Stimulated activated memory B cell treated with anti-CD40 and anti-IgM and Interleukin-4, amounts not matched to agents 10 μg/mL and 1 μg/mL and 100 μg/mL, for 72 hours (primary cell): Measurements from ENCODE around the gene SLC2A1.
A peak's percentile ranks its signal among the peaks of the same experiment; 100 is the strongest.

Experiments used
- ATAC-seq: fragments of 150-1000 bp; cut with Tn5 transposase; 2 replicates; pipeline ENCODE4 v1.10.0; 2021
- H3K27ac Mint-ChIP-seq: one replicate; pipeline ENCODE4 v1.8.0; 2022; ENCODE audit warnings: mild to moderate bottlenecking, mixed read lengths
- H3K27me3 Mint-ChIP-seq: one replicate; pipeline ENCODE4 v1.8.0; 2022; ENCODE audit warnings: mixed read lengths
- H3K36me3 Mint-ChIP-seq: one replicate; pipeline ENCODE4 v1.8.0; 2022; ENCODE audit warnings: mixed read lengths
- H3K4me1 Mint-ChIP-seq: one replicate; pipeline ENCODE4 v1.8.0; 2022; ENCODE audit warnings: mixed read lengths
- H3K4me3 Mint-ChIP-seq: one replicate; pipeline ENCODE4 v1.8.0; 2022; ENCODE audit warnings: mild to moderate bottlenecking, moderate library complexity, mixed read lengths
- H3K9me3 Mint-ChIP-seq: one replicate; pipeline ENCODE4 v1.8.0; 2022; ENCODE audit warnings: mixed read lengths

The SLC2A1 gene

DNA sequence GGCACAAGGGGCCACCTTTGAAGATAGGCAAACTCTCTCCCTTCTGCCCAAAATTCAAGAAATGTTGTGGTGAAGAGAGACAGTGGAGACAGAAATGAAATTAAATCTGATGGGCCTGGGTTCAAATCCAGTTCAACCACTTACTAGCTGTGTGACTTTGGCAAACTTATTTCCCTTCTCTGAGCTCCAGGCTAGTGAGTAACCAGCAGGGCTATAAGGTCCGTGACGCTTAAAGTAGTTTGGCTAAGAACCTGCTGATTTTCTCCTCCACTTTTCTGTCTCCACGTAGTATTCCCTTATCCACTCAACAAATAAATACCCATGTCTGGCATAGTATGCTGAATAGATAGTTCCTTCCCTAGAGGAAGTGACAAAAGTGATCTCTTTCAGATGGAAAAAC, 1.9 kb downstream of the SLC2A1 start:
- Mint-ChIP-seq H3K36me3 (peaks cover 31% of the 10 kb centered on the region), H3K4me3 (peak overlapping the region; percentile 96), H3K27me3 (no peaks in the 10 kb centered on the region), H3K4me1 (peaks cover 62% of the 10 kb centered on the region), H3K9me3 (no peaks in the 10 kb centered on the region), H3K27ac (peak overlapping the region; percentile 93)
- no peak for ATAC-seq

DNA sequence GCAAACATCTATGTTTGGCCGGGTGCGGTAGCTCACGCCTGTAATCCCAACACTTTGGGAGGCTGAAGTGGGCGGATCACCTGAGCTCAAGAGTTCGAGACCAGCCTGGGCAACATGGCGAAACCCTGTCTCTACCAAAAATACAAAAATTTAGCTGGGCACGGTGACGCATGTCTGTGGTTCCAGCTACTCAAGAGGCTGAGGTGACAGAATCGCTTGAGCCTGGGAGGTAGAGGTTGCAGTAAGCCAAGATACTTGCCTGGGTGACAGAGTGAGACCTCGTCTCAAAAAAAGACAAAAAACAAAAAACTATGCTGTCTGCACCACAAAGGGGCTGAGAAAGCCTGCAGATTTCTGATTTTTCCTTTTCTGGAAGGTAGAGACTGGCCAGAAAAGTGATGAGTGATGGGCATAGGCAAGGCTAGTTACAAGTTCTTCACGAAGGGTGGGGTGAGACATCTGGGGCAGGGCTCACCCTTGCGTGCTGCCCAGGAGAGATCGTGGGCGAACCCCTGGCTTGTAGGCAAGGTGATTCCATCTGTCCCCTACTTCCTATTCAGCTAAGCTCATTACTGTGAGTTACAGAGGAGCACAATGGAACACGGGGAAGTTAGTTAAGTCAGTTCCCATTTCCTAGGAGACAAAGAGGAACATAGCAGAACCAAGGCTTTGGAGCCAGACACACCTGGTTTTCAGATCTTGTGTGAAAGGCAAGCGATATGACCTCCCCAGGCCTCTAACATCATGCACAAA, 3.2 kb downstream of the SLC2A1 start:
- peaks cover 62% of the 10 kb centered on the region for H3K4me1 Mint-ChIP-seq
- H3K27me3 Mint-ChIP-seq: no peaks in the 10 kb centered on the region
- peaks cover 44% of the 10 kb centered on the region for H3K36me3 Mint-ChIP-seq
- peak overlapping the region; percentile 99 for H3K27ac Mint-ChIP-seq
- no peak for ATAC-seq
- H3K4me3 Mint-ChIP-seq: peak overlapping the region; percentile 96
- no peaks in the 10 kb centered on the region for H3K9me3 Mint-ChIP-seq

DNA sequence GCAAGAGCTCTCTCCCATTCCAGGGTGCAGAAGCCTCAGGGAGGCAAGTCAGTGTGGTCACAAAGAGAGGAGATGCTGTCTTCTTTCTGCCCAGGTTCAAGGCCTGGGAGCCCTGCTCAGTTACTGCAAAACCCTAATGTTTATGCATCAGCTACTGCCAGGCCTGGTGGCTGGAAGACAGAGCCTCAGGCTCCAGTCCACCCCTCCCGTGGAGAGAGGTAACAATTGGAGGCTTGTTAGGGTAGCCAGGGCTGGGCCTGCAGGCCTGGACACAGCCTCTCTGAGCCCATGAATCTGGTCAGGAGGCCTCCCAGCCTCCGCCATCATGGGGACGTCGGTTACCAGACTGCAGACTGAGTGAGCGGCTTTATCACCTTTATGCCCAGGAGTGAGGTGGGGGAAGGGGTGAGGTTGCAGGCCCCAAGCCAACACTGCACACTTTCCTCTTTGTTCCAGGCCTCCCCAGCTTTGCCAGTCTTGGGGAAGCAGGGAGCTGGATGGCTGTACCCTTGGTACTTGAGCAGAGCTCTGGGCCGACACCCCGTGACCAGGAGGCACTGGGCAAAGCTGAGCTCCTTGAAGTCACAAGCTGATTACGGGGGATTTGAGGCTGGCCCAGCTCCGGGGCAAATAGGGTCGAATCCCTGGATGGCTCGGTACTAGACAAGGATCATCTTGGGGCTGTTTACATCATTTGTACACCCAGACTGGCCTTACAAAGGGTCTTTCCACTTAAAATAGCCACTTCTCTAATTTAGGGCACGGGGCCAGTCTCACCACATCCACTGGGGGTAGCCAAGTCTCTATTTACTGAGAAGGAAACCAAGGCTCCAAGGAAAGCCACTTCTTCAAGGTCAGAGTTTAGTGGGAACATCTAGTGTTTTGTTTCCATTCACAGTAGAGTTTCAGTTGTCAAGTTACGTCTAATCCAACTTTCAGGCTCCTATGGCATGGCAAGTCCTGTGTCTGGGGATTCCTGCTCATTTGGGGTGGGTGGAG, 5.2 kb downstream of the SLC2A1 start:
- H3K27me3 Mint-ChIP-seq: no peaks in the 10 kb centered on the region
- no peak for ATAC-seq
- peak overlapping the region; percentile 99 for H3K27ac Mint-ChIP-seq
- H3K9me3 Mint-ChIP-seq: no peaks in the 10 kb centered on the region
- peaks cover 53% of the 10 kb centered on the region for H3K36me3 Mint-ChIP-seq
- peaks cover 77% of the 10 kb centered on the region for H3K4me1 Mint-ChIP-seq
- H3K4me3 Mint-ChIP-seq: peak overlapping the region; percentile 69

DNA sequence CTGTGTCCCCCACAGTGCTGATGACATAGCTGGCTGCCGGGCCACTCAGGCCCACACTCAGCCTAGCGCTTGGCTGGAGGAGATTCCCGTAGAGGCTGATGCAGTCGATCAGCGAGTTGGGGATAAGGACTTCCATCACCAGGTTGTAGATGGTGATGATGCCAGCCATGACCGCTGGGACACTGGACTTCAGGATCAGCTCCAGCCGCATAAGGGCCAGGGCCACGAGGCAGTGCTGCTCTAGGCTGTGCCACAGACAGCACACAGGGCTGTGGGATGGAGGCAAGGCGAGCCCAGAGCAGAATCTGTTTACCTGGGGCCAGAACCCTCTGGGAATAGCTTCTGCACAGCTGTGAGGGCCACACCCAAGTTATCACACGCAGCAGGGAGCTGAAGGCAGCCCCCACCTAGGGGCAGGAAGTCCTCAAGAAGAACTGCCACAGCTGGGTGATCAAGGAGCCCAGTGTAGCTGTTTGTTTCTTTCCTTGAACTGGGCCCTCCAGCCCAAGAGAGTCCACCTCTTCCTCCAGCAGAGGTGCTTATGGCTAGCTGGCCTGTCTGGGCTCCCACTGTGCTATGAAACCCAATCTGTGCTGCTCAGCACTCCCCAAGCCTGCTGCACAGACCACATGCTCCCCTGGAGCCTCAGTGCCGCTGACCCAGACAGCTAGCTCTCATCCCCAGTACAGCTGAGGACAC, 6.2 kb downstream of the SLC2A1 start:
- H3K9me3 Mint-ChIP-seq: no peaks in the 10 kb centered on the region
- H3K27ac Mint-ChIP-seq: peak overlapping the region; percentile 99
- H3K36me3 Mint-ChIP-seq: peaks cover 52% of the 10 kb centered on the region
- H3K4me1 Mint-ChIP-seq: peaks cover 87% of the 10 kb centered on the region
- H3K4me3 Mint-ChIP-seq: peak overlapping the region; percentile 69
- peak; percentile 93 for ATAC-seq
- H3K27me3 Mint-ChIP-seq: no peaks in the 10 kb centered on the region

DNA sequence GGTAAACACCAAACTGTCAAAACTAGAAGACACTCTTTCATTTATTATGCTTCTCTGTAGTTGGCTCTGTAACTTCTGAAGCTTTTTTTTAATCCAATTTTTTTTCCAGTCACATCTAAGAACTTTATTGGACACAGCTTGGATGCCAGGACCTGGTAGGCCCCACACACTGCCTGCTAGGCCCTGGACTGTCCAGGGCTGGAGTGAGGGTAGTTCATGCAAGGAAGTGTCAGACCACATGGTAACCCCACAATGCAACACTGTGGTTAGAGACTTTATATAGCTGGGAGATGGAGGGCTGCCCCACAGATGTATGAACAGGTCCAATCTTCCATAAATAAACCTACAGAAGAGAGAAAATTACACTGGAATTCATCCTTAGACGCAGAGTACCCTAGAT, 7.1 kb downstream of the SLC2A1 start:
- Mint-ChIP-seq H3K4me1 (peaks cover 96% of the 10 kb centered on the region), H3K27me3 (no peaks in the 10 kb centered on the region), H3K9me3 (no peaks in the 10 kb centered on the region), H3K4me3 (peak overlapping the region; percentile 69), H3K27ac (peak overlapping the region; percentile 99), H3K36me3 (peaks cover 46% of the 10 kb centered on the region)
- no peak for ATAC-seq

DNA sequence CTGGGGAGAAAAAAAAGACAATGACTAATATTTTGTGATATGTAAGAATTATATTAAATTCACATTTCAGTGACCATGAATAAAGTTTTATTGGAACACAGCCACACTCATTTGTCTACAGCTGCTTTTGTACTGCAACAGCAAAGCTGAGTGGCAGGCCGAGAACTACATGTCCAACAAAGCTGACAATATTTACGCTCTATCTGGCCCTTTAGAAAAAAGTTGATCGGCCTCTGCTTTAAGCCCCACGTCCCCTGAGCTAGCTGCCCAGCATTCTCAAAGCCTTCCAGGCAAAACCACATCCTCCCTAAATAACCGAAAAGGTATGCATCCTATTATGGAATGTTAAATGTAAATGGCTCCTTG, 8.6 kb downstream of the SLC2A1 start:
- no peak for ATAC-seq
- Mint-ChIP-seq H3K27ac (peak overlapping the region; percentile 99), H3K27me3 (no peaks in the 10 kb centered on the region), H3K36me3 (peaks cover 42% of the 10 kb centered on the region), H3K9me3 (no peaks in the 10 kb centered on the region), H3K4me3 (peak overlapping the region; percentile 62), H3K4me1 (peaks cover 98% of the 10 kb centered on the region)

DNA sequence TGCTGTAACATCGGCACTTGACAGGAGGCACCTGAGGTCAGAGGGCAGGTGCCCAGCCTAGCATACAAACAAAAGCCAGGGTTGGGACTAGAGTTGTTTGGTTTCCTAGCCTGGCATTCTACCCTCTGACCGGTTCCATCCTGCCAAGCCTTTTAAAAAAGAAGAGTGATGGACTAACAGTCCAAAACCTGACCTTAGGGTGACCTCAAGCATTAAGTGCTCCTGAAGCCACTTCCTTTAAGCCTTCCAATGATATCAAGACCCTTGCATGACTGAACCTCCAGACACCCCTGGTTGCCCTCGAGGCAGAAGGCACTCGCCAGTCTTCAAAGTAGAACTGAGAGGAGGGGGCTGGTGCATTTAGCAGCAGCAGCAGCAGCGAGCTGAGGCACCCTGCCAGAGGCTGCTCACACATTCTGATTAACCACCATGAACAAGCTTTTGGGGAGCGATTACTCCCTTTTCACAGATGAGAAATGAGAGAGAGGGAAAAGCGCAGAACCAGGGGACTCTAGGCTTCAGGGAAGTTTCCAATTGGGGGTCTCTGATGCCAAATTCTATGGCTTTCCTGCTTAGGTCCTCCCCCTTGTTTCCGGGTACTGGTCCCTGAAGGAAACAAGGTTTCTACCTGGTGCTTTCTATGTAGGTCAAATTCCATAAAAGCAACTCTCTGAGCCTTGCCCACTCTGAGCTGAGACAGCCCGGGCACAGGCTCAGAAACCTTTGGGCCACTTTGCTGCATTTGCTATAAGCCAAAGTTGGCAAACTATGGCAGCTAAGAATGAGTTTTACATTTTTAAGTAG, 9.2 kb downstream of the SLC2A1 start:
- H3K27me3 Mint-ChIP-seq: no peaks in the 10 kb centered on the region
- no peaks in the 10 kb centered on the region for H3K9me3 Mint-ChIP-seq
- peak overlapping the region; percentile 99 for H3K27ac Mint-ChIP-seq
- peaks cover 98% of the 10 kb centered on the region for H3K4me1 Mint-ChIP-seq
- peak overlapping the region; percentile 74 for H3K4me3 Mint-ChIP-seq
- ATAC-seq: no peak
- peaks cover 36% of the 10 kb centered on the region for H3K36me3 Mint-ChIP-seq

DNA sequence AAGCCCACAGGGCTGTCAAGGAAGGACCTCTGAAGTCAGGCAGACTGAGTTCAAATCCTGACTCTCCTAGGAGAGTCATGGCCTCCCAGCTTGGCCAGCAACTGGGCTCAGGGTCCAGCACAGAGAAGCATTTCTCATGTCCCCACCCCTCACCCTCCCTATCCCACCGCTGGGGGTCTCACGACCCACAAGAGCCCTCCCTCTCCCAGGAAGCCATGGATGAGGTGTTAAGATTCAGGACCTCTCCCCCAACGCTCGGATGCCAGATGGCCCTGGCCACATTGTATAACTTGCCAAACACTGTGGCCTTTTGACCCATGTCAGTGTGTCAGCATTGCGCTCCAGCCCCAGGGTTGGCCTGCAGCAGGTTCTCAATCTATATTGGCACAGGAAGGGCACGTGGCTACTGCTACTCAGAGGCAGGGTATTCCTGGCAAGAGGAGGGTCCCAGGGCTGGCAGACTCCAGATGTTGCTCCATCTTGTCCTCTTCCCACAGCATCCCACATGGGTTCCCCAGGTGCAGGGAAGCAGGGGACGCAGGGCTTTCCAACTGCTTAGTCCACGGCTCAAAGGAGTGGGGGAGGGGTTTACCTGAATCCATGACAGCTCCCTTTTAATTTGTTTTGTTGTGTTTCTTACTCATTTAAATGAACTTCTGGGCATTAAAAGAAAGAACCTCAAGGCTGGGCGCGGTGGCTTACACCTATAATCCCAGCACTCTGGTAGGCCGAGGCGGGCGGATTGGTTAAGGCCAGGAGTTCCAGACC, 10.5 kb downstream of the SLC2A1 start:
- Mint-ChIP-seq H3K27ac (peak overlapping the region; percentile 99), H3K4me1 (peaks cover 98% of the 10 kb centered on the region), H3K9me3 (no peaks in the 10 kb centered on the region), H3K4me3 (no peak overlapping the region), H3K36me3 (peaks cover 39% of the 10 kb centered on the region), H3K27me3 (no peaks in the 10 kb centered on the region)
- no peak for ATAC-seq

DNA sequence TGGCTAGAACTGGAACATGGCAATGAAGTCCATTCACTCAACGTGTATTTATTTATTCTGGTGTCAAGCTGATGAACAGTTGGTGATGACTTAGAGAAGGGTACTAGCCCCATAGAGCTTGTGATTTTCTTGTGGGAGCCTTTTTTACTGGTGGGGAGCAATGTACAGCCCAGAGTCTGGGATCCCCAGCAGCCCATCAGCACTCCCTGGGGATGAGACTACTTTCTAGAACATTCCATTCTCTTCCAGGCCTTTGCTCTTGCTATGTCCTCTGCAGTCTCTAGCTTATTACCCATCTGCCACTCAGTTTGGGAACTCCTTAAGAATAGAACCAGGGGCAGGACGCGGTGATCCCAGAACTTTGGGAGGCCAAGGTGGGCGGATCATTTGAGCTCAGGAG, 11.6 kb downstream of the SLC2A1 start:
- peaks cover 47% of the 10 kb centered on the region for H3K36me3 Mint-ChIP-seq
- ATAC-seq: no peak
- no peaks in the 10 kb centered on the region for H3K27me3 Mint-ChIP-seq
- H3K4me3 Mint-ChIP-seq: no peak overlapping the region
- peak overlapping the region; percentile 99 for H3K27ac Mint-ChIP-seq
- H3K9me3 Mint-ChIP-seq: no peaks in the 10 kb centered on the region
- peaks cover 98% of the 10 kb centered on the region for H3K4me1 Mint-ChIP-seq

DNA sequence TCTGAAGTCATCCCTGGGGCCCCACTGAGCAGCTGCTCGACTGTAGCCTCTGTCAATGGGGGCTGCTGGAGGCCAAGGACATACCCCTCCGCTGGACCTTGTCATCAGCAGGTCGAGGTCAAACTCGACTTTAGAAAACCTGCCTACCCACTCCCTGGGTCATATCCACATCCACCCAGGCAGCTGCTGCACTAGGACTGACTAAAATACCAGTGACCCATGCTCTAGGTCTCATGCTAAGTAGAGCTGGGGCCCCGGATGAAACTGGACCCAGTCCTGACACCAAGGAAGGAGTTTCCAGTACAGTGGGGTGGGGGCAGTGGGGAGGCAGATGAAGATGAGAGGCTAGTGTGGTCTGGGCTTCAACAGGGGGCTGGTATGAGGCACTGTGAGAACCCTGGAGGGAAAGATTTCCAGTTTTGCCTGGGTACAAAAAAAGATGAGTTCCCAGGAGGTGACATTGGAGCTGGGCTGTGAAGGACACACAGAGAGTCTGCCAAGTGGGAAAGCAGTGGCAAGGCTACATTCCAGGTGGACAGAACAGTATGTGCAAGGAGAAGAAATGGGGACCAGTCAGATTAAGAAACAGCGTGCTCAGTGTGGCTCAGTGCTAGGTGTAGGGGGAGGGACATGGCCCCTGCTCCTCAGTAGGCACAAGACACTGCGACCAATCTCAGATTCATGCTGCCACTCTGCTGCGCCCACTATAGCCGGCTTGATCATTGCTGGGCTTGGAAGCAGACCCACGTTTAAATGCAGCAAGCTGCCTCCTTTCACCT, 12.4 kb downstream of the SLC2A1 start:
- H3K27me3 Mint-ChIP-seq: no peaks in the 10 kb centered on the region
- H3K9me3 Mint-ChIP-seq: no peaks in the 10 kb centered on the region
- H3K36me3 Mint-ChIP-seq: peaks cover 47% of the 10 kb centered on the region
- H3K4me3 Mint-ChIP-seq: peak overlapping the region; percentile 35
- ATAC-seq: no peak
- peak overlapping the region; percentile 99 for H3K27ac Mint-ChIP-seq
- peaks cover 98% of the 10 kb centered on the region for H3K4me1 Mint-ChIP-seq

DNA sequence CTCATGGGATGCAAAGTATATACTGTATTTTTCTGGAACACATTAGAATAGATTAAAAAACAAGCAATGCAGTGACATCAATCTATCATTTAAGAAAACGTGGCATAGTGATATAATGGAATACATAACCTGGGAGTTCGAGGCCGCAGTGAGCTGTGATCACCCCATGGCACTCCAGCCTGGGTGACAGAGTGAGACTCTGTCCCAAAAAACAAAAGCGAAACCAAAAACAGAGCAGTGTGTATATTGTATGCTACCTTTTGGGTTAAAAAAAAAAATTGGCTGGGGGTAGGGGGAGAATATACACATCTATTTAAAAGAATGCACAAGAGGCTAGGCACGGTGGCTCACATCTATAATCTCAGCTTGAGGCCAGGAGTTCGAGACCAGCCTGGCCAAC, 13.5 kb downstream of the SLC2A1 start:
- Mint-ChIP-seq H3K27me3 (no peaks in the 10 kb centered on the region), H3K36me3 (peaks cover 47% of the 10 kb centered on the region), H3K4me1 (peaks cover 98% of the 10 kb centered on the region), H3K4me3 (peak overlapping the region; percentile 67), H3K27ac (peak overlapping the region; percentile 97), H3K9me3 (no peaks in the 10 kb centered on the region)
- ATAC-seq: no peak

DNA sequence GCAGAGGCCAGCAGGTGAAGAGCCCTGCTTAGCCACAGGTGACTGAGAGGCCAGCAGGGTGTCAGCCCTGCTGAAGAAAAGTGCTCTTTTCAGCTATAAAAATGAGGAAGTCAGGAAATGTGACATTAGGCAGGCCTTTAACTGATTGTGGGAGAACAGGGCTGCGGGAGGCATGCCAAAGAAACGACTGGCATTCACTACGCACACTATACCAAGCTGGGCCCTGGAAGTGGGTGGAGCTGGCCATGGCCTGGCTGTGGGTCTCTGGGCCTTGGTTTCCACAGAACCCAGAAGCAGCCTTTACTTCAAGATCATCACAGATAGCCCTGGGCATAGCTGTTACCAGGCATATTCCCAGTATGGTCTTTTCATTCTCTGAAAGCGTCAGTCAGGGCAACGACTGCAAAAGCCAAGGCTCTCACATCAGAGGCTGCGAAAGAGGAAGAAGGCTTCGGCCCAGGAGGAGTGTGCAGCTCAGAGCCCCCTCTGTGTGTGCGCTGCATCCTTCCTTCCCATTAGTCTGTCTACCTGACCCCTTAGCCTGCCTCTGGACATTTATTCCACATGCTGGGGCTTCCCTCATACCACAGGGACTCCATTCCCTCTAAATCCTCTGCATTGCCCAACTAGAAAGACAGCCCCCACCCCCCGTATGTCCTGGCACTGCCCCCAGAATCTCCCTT, 14.3 kb downstream of the SLC2A1 start:
- Mint-ChIP-seq H3K9me3 (no peaks in the 10 kb centered on the region), H3K36me3 (peaks cover 47% of the 10 kb centered on the region), H3K4me1 (peaks cover 98% of the 10 kb centered on the region), H3K27ac (peak overlapping the region; percentile 97), H3K27me3 (no peaks in the 10 kb centered on the region), H3K4me3 (peak overlapping the region; percentile 67)
- peak; percentile 75 for ATAC-seq

DNA sequence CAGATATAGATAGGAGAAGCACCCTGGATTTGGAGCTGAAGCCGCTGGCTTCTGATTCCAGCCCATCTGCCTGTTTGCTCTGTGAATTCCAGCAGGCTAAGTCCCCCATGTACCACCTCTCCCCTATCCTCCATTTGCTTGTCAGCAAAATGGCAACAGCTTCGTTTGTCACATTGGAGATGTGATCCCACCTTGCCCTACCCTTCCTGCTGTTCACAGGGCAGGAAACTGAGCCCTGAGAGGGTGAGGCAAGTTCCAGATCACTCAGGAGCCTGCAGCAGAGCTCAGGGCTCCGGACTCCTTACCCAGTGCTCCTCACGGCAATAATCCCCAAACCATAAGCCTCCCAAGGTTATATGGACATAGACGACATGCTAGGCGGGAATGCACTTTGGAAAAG, 14.9 kb downstream of the SLC2A1 start:
- ATAC-seq: no peak
- H3K4me3 Mint-ChIP-seq: peak overlapping the region; percentile 67
- H3K27ac Mint-ChIP-seq: peak overlapping the region; percentile 97
- peaks cover 50% of the 10 kb centered on the region for H3K36me3 Mint-ChIP-seq
- H3K27me3 Mint-ChIP-seq: no peaks in the 10 kb centered on the region
- peaks cover 98% of the 10 kb centered on the region for H3K4me1 Mint-ChIP-seq
- no peaks in the 10 kb centered on the region for H3K9me3 Mint-ChIP-seq
